CD14-positive monocyte (primary cell): ENCODE results near the gene ADAM22. TPM values are rescaled to one million over a fixed set of nuclear protein-coding genes. Genes with fewer than 3 reads are reported as not detected.

Source experiments
- DNase-seq, 3 donors: peaks; one replicate each; pipeline ENCODE4 v3.0.0-alpha.2; 2011 to 2022
- H2AFZ ChIP-seq: 2 replicates; pipeline ENCODE4 v1.6.0; 2012; ENCODE audit warnings: mild to moderate bottlenecking, low read depth, low read length, inconsistent platforms; ENCODE audit not compliant: insufficient read depth, poor library complexity, severe bottlenecking
- H3K27ac ChIP-seq, 2 donors: 1 replicate in 1 of 2; 2 replicates in 1 of 2; pipeline ENCODE4 v1.5.1; 2012 to 2013; ENCODE audit warnings: low read length in 2 of 2, control low read depth in 1 of 2, inconsistent platforms in 1 of 2, low read depth in 1 of 2, mild to moderate bottlenecking in 1 of 2
- H3K27me3 ChIP-seq, 2 donors: one replicate each; pipeline versions ENCODE4 v1.6.0 to v1.6.1; 2011 to 2013; ENCODE audit warnings: low read length in 2 of 2; ENCODE audit not compliant: control insufficient read depth in 2 of 2, insufficient read depth in 2 of 2
- H3K36me3 ChIP-seq, 2 donors: replicated peaks in 1 of 2; 1 replicate in 1 of 2; 2 replicates in 1 of 2; pipeline versions ENCODE4 v1.5.1 to v1.6.1; 2012 to 2013; ENCODE audit warnings: low read length in 2 of 2, control low read depth in 1 of 2, inconsistent platforms in 1 of 2, mild to moderate bottlenecking in 1 of 2; ENCODE audit not compliant: insufficient read depth in 2 of 2, control insufficient read depth in 1 of 2
- H3K4me1 ChIP-seq, 2 donors: 1 replicate in 1 of 2; 2 replicates in 1 of 2; pipeline versions ENCODE4 v1.5.1 to v1.6.1; 2012 to 2013; ENCODE audit warnings: low read length in 2 of 2, control low read depth in 1 of 2, inconsistent platforms in 1 of 2, mild to moderate bottlenecking in 1 of 2, moderate library complexity in 1 of 2; ENCODE audit not compliant: insufficient read depth in 2 of 2, control insufficient read depth in 1 of 2
- H3K4me2 ChIP-seq: replicated peaks from 2 replicates; pipeline ENCODE3; 2012; ENCODE audit warnings: low read length, moderate library complexity, mild to moderate bottlenecking; ENCODE audit not compliant: poor library complexity, severe bottlenecking; ENCODE audit errors: extremely low read depth
- H3K4me3 ChIP-seq, 3 experiments: fragments of 200-600 bp in 1 of 3; sonication (generic) in 1 of 3; replicated peaks in 1 of 3; 1 replicate in 2 of 3; 2 replicates in 1 of 3; pipeline ENCODE4 v1.5.1; 2011 to 2013; ENCODE audit warnings: low read length in 3 of 3, mild to moderate bottlenecking in 3 of 3, control low read depth in 2 of 3, low read depth in 2 of 3, inconsistent platforms in 1 of 3, moderate library complexity in 1 of 3
- H3K79me2 ChIP-seq: 2 replicates; pipeline ENCODE4 v1.6.0; 2012; ENCODE audit warnings: mild to moderate bottlenecking, control low read depth, inconsistent platforms, low read length, moderate library complexity; ENCODE audit not compliant: insufficient read depth
- H3K9ac ChIP-seq: 2 replicates; pipeline ENCODE4 v1.6.0; 2017; ENCODE audit warnings: low read length, mild to moderate bottlenecking; ENCODE audit not compliant: insufficient read depth, poor library complexity, severe bottlenecking
- H3K9me3 ChIP-seq, 2 donors: replicated peaks in 1 of 2; 1 replicate in 1 of 2; 2 replicates in 1 of 2; pipeline versions ENCODE4 v1.5.1 to v1.6.1; 2012 to 2013; ENCODE audit warnings: low read length in 2 of 2, control low read depth in 1 of 2; ENCODE audit not compliant: control insufficient read depth in 1 of 2, insufficient read depth in 1 of 2
- H4K20me1 ChIP-seq: 2 replicates; pipeline ENCODE4 v1.6.0; 2012; ENCODE audit warnings: mild to moderate bottlenecking, low read length, control low read depth, moderate library complexity; ENCODE audit not compliant: insufficient read depth
- H3K27ac Mint-ChIP-seq, 7 donors: one replicate each; pipeline ENCODE4 v1.8.0; 2020; ENCODE audit warnings: mild to moderate bottlenecking in 7 of 7, mixed read lengths in 7 of 7, moderate library complexity in 6 of 7, inconsistent platforms in 2 of 7
- H3K27me3 Mint-ChIP-seq, 3 donors: one replicate each; pipeline ENCODE4 v1.8.0; 2021 to 2022; ENCODE audit warnings: low read depth in 3 of 3, mild to moderate bottlenecking in 3 of 3, mixed read lengths in 3 of 3, moderate library complexity in 3 of 3, inconsistent platforms in 1 of 3
- H3K36me3 Mint-ChIP-seq, 2 donors: one replicate each; pipeline ENCODE4 v1.8.0; 2020; ENCODE audit warnings: mixed read lengths in 2 of 2, inconsistent platforms in 1 of 2, mild to moderate bottlenecking in 1 of 2
- H3K4me1 Mint-ChIP-seq: one replicate; pipeline ENCODE4 v1.8.0; 2020; ENCODE audit warnings: mild to moderate bottlenecking, mixed read lengths
- H3K4me3 Mint-ChIP-seq, 2 donors: one replicate each; pipeline ENCODE4 v1.8.0; 2020; ENCODE audit warnings: mild to moderate bottlenecking in 2 of 2, mixed read lengths in 2 of 2, moderate library complexity in 1 of 2
- H3K9me3 Mint-ChIP-seq, 7 donors: one replicate each; pipeline ENCODE4 v1.8.0; 2020 to 2022; ENCODE audit warnings: mixed read lengths in 7 of 7, mild to moderate bottlenecking in 6 of 7, moderate library complexity in 6 of 7, inconsistent platforms in 2 of 7
- CTCF ChIP-seq: fragments of 200-600 bp; IDR thresholded peaks from one replicate; pipeline ENCODE4 v1.8.0; 2022; ENCODE audit warnings: antibody characterized with exemption, mild to moderate bottlenecking
- WGBS: methylation state at CpG from one replicate; pipeline ENCODE4 v1.1.5; 2013; ENCODE audit warnings: missing lambda C conversion rate; ENCODE audit not compliant: insufficient coverage; 5-methylcytosine and 5-hydroxymethylcytosine counted together
- intact Hi-C, 2 donors: fragments of 100-400 bp; cut with micrococcal nuclease; formaldehyde crosslinking; loops; one replicate each; pipeline versions ENCODE4 v1.15.0 to v1.15.1; 2023
- polyA plus RNA-seq, 3 donors: library from polyadenylated mRNA; depleted of rRNA in 1 of 3; unstranded in 2 of 3; stranded (reverse) in 1 of 3; fragments of 300-500 nt in 2 of 3; fragments of >200 nt in 1 of 3; fragmentation: Illumina TruSeq in 2 of 3; gene quantifications; 1 replicate in 2 of 3; 2 replicates in 1 of 3; pipeline ENCODE4 v1.2.3, GENCODE V29; 2012 to 2021

Gene ADAM22
- polyA plus RNA-seq, 3 donors: 0.01 to 0.17 TPM; not detected in 1

DNA sequence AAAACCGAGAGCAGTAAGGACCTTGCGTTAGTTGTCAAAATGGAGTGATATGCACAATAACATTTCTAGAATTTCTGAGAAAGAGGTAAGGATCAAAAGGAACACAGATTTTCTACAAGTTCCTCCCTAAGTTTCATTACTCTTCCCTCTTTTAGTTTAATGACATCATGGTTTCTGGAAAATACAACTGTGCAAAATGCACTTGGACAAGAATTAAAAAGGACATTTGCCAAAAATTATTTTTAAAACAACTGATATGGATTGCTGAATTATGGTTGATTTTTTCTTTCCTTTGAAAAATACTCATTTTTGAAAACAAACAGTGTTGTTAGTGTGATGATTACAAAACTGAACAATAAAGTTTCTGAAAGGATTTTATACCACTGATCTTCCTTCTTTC is 233.7 kb downstream of the ADAM22 start:
- no peak for DNase-seq
- no CpG with 5 or more reads among the region's 2 CpGs for WGBS
- H3K9me3 Mint-ChIP-seq: no peaks in the 10 kb centered on the region
- no peaks in the 10 kb centered on the region for H3K79me2 ChIP-seq
- peaks cover 5% of the 10 kb centered on the region for H3K4me1 Mint-ChIP-seq
- H2AFZ ChIP-seq: no peak overlapping the region
- no peak overlapping the region for H3K27ac Mint-ChIP-seq
- no peak overlapping the region for H3K4me2 ChIP-seq
- H3K4me3 Mint-ChIP-seq: no peak overlapping the region
- H4K20me1 ChIP-seq: no peaks in the 10 kb centered on the region
- intact Hi-C loops: no loop called here
- peaks cover 0 to 2% of the 10 kb centered on the region in 2 donors for H3K4me1 ChIP-seq
- H3K36me3 Mint-ChIP-seq: no peaks in the 10 kb centered on the region
- H3K4me3 ChIP-seq: no peak overlapping the region
- H3K9me3 ChIP-seq: no peaks in the 10 kb centered on the region
- no peak overlapping the region for H3K9ac ChIP-seq
- no peaks in the 10 kb centered on the region for H3K36me3 ChIP-seq
- H3K27me3 ChIP-seq: no peaks in the 10 kb centered on the region
- no peak overlapping the region for H3K27ac ChIP-seq
- no peak for TF ChIP-seq CTCF
- no peaks in the 10 kb centered on the region for H3K27me3 Mint-ChIP-seq

DNA sequence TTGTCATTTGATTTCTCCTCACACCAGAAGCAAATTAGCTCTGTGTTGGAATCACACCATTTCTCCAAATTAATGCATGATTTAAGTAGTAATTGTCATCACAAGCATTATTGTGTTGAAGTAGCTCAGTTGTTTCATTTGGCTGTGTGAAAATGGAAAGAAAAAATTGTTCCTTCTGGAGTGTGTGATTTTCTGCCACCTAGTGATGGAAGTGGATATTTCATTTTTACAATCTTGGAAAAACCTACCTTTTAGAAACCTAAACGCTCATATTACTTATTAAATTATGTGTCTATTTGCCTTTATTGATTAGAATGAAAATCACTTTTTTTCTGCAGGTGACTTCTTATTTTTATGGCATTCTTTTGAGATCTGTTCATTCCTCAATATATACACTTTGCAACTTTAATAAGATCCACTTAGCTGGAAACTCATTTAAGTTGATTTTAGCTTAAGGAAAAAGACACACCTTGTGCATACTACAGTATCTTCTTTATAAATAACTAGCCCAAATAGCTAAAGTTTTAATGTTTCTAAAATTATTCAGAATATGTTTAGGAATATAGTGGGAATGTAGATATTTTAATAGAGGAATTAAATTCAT is 235.8 kb downstream of the ADAM22 start:
- Mint-ChIP-seq H3K4me1 (peaks cover 5% of the 10 kb centered on the region), H3K27me3 (no peaks in the 10 kb centered on the region), H3K4me3 (no peak overlapping the region), H3K9me3 (no peaks in the 10 kb centered on the region), H3K36me3 (no peaks in the 10 kb centered on the region), H3K27ac (no peak overlapping the region)
- no peaks in the 10 kb centered on the region for H3K9me3 ChIP-seq
- peaks cover 0 to 2% of the 10 kb centered on the region in 2 donors for H3K4me1 ChIP-seq
- peak; percentile 75 for TF ChIP-seq CTCF
- H3K9ac ChIP-seq: no peak overlapping the region
- intact Hi-C loops: no loop called here
- no CpG with 5 or more reads among the region's 1 CpG for WGBS
- no peak overlapping the region for H3K4me3 ChIP-seq
- H3K79me2 ChIP-seq: no peaks in the 10 kb centered on the region
- H3K36me3 ChIP-seq: no peaks in the 10 kb centered on the region
- H3K27ac ChIP-seq: no peak overlapping the region
- no peak overlapping the region for H2AFZ ChIP-seq
- DNase-seq: peak in 1 of 3 donors; percentile 2
- no peak overlapping the region for H3K4me2 ChIP-seq
- H4K20me1 ChIP-seq: no peaks in the 10 kb centered on the region
- no peaks in the 10 kb centered on the region for H3K27me3 ChIP-seq
